Measurements from ENCODE around the gene PRDX3. TPM values are rescaled to one million over a fixed set of nuclear protein-coding genes. Genes with fewer than 3 reads are reported as not detected.

The PRDX3 gene
- polyA plus RNA-seq, 12 donors, result 68.4 to 171 (median 159) TPM; not detected in 1

- DNase-seq, result no peak
These were observed 45.9 kb downstream of the PRDX3 start for GRCh38 chr10:119132521-119133345.

DNA sequence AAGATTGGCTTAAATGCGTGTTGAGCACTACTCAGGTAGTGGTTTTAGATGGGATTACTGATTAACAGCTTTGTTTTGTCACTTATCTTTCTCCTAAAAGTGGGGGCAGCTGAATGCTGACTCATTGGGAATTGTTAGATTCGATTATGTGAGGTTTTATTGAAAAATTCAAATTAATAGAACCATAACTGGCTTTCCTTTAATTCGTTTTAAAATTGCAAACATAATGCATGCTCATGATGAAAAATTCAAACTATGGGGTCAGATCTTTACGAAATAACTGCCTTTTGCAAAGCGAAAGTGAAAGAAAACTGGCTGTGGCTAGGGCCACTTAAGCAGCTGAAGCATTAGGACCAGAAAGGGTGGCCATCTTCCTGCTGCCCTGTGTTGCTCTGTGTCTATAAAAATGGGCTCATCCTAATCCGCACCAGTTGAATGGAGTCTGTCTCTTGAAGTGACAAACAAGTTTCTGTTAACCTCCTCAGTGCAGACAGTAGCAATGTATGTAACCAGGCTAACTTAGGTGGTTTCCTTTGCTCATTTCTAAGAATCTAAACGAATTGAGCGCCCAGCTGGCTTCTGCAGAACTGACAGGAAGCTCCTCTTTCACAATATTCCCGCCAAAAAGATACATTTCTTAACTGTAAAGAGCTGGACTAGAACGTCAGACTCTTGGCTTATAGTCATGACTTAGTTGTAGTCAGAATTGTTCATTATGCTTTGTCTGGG, 46.9 kb downstream of the PRDX3 start:
- DNase-seq, result no peak

DNA sequence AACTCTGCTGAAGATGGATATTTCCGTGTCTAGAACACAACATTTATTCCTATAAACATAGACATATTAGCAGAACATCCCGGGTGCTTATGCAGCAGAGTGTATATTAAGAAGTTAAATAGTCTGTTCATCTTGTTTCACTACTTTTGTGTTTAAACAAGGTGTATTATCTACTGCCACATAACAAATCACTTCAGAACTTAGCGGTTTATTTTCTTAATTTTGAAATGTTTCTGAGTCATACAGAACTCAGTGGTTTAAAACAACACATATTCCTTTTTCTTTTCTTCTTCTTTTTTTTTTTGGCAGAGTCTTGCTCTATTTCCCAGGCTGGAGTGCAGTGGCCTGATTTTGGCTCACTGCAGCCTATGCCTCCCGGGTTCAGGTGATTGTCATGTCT, 48.9 kb downstream of the PRDX3 start:
- no peak for DNase-seq

GRCh38 chr10:119125942-119126341, 52.7 kb downstream of the PRDX3 start:
- DNase-seq, result no peak

GRCh38 chr10:119120875-119121274, 57.7 kb downstream of the PRDX3 start:
- no peak for DNase-seq

- DNase-seq, result no peak
These were observed 58.2 kb downstream of the PRDX3 start for GRCh38 chr10:119120413-119120867.

GRCh38 chr10:119119400-119119799, 59.2 kb downstream of the PRDX3 start:
- DNase-seq, result no peak

GRCh38 chr10:119118231-119118630, 60.4 kb downstream of the PRDX3 start:
- DNase-seq, result no peak

Other genes with a start within 250 kb of the PRDX3 start
- gene NANOS1, start 149.1 kb downstream of the PRDX3 start, polyA plus RNA-seq (ENCODE audit: insufficient read length in 12 of 12), result 1 to 10 TPM in 11 of 12 donors, not detected in 1; 3.6 to 8.7 (median 5.9) TPM
- 100 to 1,000 TPM in 11 of 12 donors, not detected in 1; 130 to 173 (median 140) TPM for gene EIF3A, start 98.0 kb downstream of the PRDX3 start, polyA plus RNA-seq (ENCODE audit: insufficient read length in 12 of 12)
- gene DENND10, start 74.7 kb downstream of the PRDX3 start, polyA plus RNA-seq (ENCODE audit: insufficient read length in 12 of 12), result 10 to 100 TPM in 11 of 12 donors, not detected in 1; 29.2 to 58.1 (median 36.8) TPM
- 10 to 100 TPM in 11 of 12 donors, not detected in 1; 19.6 to 35.2 (median 26.1) TPM for gene SFXN4, start 13.1 kb downstream of the PRDX3 start, polyA plus RNA-seq (ENCODE audit: insufficient read length in 12 of 12)
- gene GRK5, start 28.8 kb upstream of the PRDX3 start, polyA plus RNA-seq (ENCODE audit: insufficient read length in 12 of 12), result 10 to 100 TPM in 11 of 12 donors, not detected in 1; 12.2 to 25.1 (median 21.3) TPM

Measured in muscle of arm (tissue), 12 donors.